Mucosa of descending colon (tissue), 3 donors: ENCODE measurements around the gene SLC12A6. TPM values are rescaled to one million over a fixed set of nuclear protein-coding genes. Genes with fewer than 3 reads are reported as not detected.
A peak's percentile ranks its signal among the peaks of the same experiment; 100 is the strongest.

ENCODE experiments used
- ATAC-seq: fragments of 200-7000 bp; cut with Tn5 transposase; one replicate; pipeline ENCODE4 v1.9.1; 2020; ENCODE audit warnings: mild to moderate bottlenecking, moderate library complexity
- DNase-seq, 3 donors: peaks; one replicate each; pipeline ENCODE4 v3.0.0-alpha.2; 2020
- H3K36me3 ChIP-seq: fragments of 200-600 bp; one replicate; pipeline ENCODE4 v1.8.0; 2021; ENCODE audit warnings: low read depth, mild to moderate bottlenecking
- H3K4me1 ChIP-seq: fragments of 200-600 bp; one replicate; pipeline ENCODE4 v1.8.0; 2021; ENCODE audit warnings: low read depth, mild to moderate bottlenecking
- H3K4me3 ChIP-seq: fragments of 200-600 bp; one replicate; pipeline ENCODE4 v1.8.0; 2021; ENCODE audit warnings: mild to moderate bottlenecking
- H3K9me3 ChIP-seq: fragments of 200-600 bp; one replicate; pipeline ENCODE4 v1.8.0; 2021; ENCODE audit warnings: mild to moderate bottlenecking
- intact Hi-C, 2 donors: fragments of 100-400 bp; cut with DNase I in 1 of 2; cut with micrococcal nuclease in 1 of 2; formaldehyde crosslinking; loops; one replicate each; pipeline versions ENCODE4 v1.11.0 to v1.11.1; 2022; cut with DNase I, micrococcal nuclease
- total RNA-seq, 3 donors: library from RNA; stranded (reverse); fragmentation: NEBNext Ultra II Directional in 2 of 3; extraction: Animal tissue kit (Norgen Biotek cat#: 25700) in 2 of 3; gene quantifications; one replicate each; pipeline versions ENCODE4 v1.2.1 to v1.2.4, GENCODE V29; 2021 to 2023
- TF ChIP-seq, protein P1 (sequence below): fragments of 200-600 bp; IDR thresholded peaks from one replicate; pipeline ENCODE4 v1.8.0; 2022; ENCODE audit warnings: antibody characterized with exemption, mild to moderate bottlenecking
- donor health status: DM: no; HTN: no; CAD: no; lungs with moderate emphysema.
- donor health status: DM: no; HTN: no; CAD: no.
- donor health status: DM: no; HTN: yes; CAD: no.

SLC12A6 gene
- total RNA-seq, 3 donors from 2014 or later = 17.7 to 26.2 (median 23.2) TPM

- DNase-seq (no peak), ATAC-seq (no peak)
- H3K4me1 ChIP-seq = peaks cover 5% of the 10 kb centered on the region
- intact Hi-C loops = loop anchor here in 1 of 2 donors (2.0 kb wide), 1 partner anchor 25 kb away; the partner anchor contains the start of gene LPCAT4
- no peak overlapping the region for H3K4me3 ChIP-seq
- no peaks in the 10 kb centered on the region for H3K9me3 ChIP-seq
- TF ChIP-seq, protein P1, sequence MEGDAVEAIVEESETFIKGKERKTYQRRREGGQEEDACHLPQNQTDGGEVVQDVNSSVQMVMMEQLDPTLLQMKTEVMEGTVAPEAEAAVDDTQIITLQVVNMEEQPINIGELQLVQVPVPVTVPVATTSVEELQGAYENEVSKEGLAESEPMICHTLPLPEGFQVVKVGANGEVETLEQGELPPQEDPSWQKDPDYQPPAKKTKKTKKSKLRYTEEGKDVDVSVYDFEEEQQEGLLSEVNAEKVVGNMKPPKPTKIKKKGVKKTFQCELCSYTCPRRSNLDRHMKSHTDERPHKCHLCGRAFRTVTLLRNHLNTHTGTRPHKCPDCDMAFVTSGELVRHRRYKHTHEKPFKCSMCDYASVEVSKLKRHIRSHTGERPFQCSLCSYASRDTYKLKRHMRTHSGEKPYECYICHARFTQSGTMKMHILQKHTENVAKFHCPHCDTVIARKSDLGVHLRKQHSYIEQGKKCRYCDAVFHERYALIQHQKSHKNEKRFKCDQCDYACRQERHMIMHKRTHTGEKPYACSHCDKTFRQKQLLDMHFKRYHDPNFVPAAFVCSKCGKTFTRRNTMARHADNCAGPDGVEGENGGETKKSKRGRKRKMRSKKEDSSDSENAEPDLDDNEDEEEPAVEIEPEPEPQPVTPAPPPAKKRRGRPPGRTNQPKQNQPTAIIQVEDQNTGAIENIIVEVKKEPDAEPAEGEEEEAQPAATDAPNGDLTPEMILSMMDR = no peak
- H3K36me3 ChIP-seq = no peaks in the 10 kb centered on the region
Observed at GRCh38 chr15:34341381-34342212, 4.0 kb upstream of the SLC12A6 start.

GRCh38 chr15:34339946-34340345, 2.4 kb upstream of the SLC12A6 start:
- intact Hi-C loops = no loop called here
- TF ChIP-seq, protein P1 = no peak
- Histone ChIP-seq H3K9me3 (no peaks in the 10 kb centered on the region), H3K36me3 (no peaks in the 10 kb centered on the region), H3K4me1 (peaks cover 6% of the 10 kb centered on the region), H3K4me3 (no peak overlapping the region)
- DNase-seq (no peak), ATAC-seq (no peak)

DNA sequence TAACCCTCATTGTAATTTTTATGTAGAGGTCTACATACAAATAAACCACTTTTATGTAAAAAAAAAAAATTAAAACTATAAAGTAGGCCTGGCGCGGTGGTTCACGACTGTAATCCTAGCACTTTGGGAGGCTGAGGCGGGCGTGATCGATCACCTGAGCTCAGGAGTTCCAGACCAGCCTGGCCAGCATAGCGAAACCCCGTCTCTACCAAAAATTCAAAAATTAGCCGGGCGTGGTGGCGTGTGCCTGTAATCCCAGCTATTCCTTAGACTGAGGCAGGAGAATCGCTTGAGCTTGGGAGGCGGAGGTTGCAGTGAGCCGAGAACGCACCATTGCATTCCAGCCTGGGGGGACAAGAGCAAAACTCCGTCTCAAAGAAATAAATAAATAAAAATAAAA, 766 bp upstream of the SLC12A6 start:
- no peak for ATAC-seq
- DNase-seq = no peak

DNA sequence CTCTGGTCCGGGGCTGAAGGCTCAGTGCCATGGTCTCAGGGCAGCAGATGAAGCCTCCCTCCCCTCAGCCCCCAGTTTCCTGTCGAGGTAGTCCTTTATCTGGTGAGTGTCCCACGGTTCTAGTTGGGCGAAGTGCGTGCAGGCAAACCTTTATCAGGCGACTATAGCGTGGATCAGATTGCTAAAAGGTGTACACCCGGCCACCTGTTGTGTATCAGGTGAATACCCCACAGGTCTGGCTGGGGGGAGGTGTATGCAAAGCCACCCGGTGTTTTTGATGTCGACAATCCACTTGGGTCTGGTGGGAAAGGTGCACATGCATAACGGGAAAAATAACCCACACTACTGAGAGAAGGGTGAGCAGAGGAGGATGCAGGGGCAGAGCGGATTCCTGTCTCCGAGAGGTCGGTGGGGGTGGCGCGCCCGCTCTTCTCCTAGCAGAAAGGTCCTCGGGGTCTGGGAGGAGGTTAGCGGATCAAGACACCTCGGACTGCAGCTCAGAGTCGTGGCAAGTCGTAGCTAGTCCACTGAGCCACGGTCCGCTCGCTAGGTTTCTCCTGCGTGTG, 507 bp downstream of the SLC12A6 start:
- ATAC-seq (peak; percentile 37), DNase-seq (peak in 1 of 3 donors; percentile 53)
- no peaks in the 10 kb centered on the region for H3K36me3 ChIP-seq
- intact Hi-C loops = no loop called here
- peak overlapping the region; percentile 72 for H3K4me3 ChIP-seq
- TF ChIP-seq, protein P1 = no peak
- no peaks in the 10 kb centered on the region for H3K9me3 ChIP-seq
- H3K4me1 ChIP-seq = peaks cover 6% of the 10 kb centered on the region

More for the DNA sequence above, 766 bp upstream of the SLC12A6 start:
- no peaks in the 10 kb centered on the region for H3K9me3 ChIP-seq
- no peak overlapping the region for H3K4me3 ChIP-seq
- H3K4me1 ChIP-seq = peaks cover 6% of the 10 kb centered on the region
- TF ChIP-seq, protein P1 = no peak
- H3K36me3 ChIP-seq = no peaks in the 10 kb centered on the region
- intact Hi-C loops = no loop called here

- no peak for DNase-seq
- H3K4me1 ChIP-seq = peaks cover 6% of the 10 kb centered on the region
- intact Hi-C loops = no loop called here
Observed at GRCh38 chr15:34336231-34336990, 1.2 kb downstream of the SLC12A6 start.

More at GRCh38 chr15:34336231-34336990, 1.2 kb downstream of the SLC12A6 start:
- no peak overlapping the region for H3K4me3 ChIP-seq
- H3K36me3 ChIP-seq = no peaks in the 10 kb centered on the region
- no peaks in the 10 kb centered on the region for H3K9me3 ChIP-seq
- TF ChIP-seq, protein P1 = no peak
- no peak for ATAC-seq
